Left cardiac atrium (tissue), 4 donors: ENCODE data around the gene ESPL1. TPM values are rescaled to one million over a fixed set of nuclear protein-coding genes. Genes with fewer than 3 reads are reported as not detected.

Source experiments
- ATAC-seq, 2 donors: fragments of 200-7000 bp; cut with Tn5 transposase; one replicate each; pipeline ENCODE4 v1.9.1; 2020; ENCODE audit warnings: mild to moderate bottlenecking in 2 of 2, moderate library complexity in 2 of 2
- DNase-seq: peaks from one replicate; pipeline ENCODE4 v3.0.0-alpha.2; 2020
- intact Hi-C, 2 donors: fragments of 100-400 bp; cut with DNase I; formaldehyde crosslinking; loops; one replicate each; pipeline versions ENCODE4 v1.14.1 to v1.15.1; 2022 to 2023
- total RNA-seq, 2 donors: library from RNA; stranded (reverse); fragmentation: NEBNext Ultra II Directional; extraction: Animal tissue kit (Norgen Biotek cat#: 25700); gene quantifications; one replicate each; pipeline ENCODE4 v1.2.1, GENCODE V29; 2021
- donor health status: DM: no; HTN: yes; CAD: no.
- donor health status: DM: no; HTN: yes; CAD: no; lungs with severe emphysema.
- donor health status: DM: yes; HTN: yes; CAD: no.
- donor health status: Dilated cardiomyopathy.

Gene ESPL1
- total RNA-seq, 2 donors from 2014 or later: 0.58 to 1.3 TPM

DNA sequence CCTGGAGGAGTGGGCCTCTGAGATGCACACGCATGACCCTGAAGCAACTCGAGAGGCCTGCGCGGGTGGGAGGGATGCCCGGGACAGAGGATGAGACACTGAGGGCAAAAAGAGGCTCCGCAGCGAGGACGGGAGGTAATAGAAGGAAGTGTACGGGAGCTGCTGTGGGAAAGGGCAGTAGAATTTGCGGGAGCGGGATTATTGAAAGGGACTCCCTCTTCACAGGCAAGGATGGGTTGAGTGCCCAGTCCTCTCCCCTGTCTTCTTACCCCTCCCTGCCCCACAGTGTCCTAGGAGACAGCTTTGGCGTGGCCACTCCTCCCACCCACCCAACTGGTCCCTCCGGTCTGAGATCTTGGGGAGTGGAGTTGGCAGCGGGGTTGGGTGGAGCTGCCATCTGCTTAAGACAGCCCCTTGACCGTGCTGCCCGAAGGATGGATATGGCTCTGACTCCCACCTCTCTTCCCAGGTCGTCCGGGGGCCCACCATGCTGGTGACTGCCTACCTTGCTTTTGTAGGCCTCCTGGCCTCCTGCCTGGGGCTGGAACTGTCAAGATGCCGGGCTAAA, 15.7 kb upstream of the ESPL1 start:
- DNase-seq (peak; percentile 47), ATAC-seq (peak in 1 of 2 donors; percentile 19)
- intact Hi-C loops: loop anchor here (5.0 kb wide), 1 partner anchor 40 kb away; no protein-coding TSS in a partner anchor

DNA sequence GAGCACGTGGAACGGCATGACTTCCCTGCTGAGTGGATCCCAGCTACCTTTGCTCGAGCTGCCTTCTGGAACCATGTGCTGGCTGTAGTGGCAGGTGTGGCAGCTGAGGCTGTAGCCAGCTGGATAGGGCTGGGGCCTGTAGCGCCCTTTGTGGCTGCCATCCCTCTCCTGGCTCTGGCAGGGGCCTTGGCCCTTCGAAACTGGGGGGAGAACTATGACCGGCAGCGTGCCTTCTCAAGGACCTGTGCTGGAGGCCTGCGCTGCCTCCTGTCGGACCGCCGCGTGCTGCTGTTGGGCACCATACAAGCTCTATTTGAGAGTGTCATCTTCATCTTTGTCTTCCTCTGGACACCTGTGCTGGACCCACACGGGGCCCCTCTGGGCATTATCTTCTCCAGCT, 14.8 kb upstream of the ESPL1 start:
- no peak for DNase-seq
- intact Hi-C loops: loop anchor here (5.0 kb wide), 1 partner anchor 41 kb away; no protein-coding TSS in a partner anchor

DNA sequence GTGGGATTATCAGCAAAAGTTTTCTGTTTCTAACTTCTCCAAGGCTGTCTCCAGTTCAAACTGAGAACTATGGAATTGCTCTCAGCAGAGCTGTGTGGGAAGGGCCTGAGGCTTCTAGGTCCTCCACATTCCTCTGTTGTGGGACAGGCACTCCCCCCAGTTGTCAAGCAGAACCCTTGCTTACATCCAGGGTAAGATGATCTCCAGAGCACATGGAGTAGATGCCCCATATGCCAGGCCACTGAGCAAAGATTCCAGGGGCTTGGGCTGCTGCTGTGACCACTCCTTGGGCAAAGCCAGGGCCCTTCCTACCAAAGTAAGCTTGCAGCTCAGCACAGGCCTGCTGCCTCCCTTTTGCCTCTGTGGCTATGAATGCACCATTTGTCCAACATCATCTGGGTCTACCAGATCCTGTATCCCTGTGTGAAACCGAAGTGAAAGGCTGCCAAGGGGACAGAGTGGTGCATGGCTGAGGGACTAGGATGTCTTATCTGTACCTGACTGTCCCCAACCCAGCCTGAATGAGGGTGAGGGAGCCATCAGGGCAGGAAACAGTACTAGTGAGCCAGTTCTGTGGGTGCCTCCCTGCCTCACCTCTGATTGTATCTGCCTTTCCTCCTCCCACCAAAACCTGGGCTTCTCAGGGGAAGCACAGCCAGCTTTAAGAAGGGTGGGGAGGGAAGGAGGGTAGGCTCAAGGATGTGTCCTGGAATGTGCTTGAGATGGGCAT, 13.1 kb upstream of the ESPL1 start:
- no peak for DNase-seq
- ATAC-seq: no peak
- intact Hi-C loops: loop anchor here (5.0 kb wide), 1 partner anchor 43 kb away; no protein-coding TSS in a partner anchor

More for the DNA sequence above, 14.8 kb upstream of the ESPL1 start:
- ATAC-seq: no peak

DNA sequence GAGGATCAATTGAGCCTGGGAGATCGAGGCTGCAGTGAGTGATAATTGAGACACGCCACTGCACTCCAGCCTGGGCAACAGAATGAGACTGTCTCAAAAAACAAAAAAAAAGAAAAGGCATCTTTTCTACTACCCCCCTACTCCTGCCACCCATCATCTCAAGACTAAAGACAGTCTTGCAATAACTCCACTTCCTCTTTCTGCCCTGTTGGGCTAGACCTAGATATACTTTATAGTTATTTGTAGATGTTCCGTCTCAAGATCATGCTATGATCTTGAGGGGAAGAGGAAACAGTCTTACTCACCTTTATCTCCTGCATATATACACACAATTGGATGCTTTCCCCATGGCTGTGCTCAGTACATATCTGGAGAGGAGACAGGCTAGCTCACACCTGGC, 12.1 kb upstream of the ESPL1 start:
- intact Hi-C loops: no loop called here

DNA sequence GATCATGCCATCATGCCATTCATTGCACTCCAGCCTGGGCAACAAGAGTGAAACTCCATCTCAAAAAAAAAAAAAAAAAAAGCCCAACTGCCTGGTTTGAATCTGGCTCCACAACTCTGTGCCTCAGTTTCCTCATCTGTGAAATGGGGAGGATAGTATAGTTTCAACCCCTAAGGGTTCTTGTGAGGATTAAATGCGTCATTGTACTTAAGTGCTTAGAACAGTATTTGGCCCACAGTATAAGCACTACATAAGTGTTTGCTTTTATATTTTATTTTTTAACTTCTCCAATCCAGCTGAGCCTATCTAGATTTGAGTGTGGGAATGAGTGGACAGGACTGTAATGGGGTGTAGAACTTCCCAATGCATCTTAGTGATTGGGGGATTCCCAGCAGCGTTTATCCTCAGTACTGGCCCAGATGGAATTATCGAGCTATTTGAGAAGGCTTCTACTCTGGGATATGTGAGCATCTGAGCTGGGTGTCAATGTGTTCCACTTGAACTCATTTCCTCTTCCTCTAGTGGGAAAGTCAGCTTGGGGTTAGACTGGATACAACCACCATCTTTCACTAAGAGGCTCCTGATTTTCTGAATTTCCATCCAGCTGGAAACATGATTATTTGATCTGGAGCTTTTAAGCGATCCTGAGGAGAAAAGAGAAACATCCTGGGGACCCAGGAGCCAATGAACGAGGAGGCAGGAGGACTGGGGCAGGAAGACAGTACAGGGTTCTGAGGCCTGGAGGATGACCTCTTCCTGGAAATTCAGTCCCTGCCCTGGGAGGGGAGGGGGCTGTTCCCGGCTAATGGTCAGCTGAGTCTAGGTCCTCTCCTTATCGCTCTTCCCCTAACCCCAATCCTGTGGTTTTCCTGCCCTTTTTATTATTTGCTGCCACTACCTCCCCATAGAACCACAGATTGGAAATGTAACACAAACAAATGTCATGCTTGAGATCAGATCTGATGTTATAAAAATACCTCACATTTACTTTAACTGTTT, 9.3 kb upstream of the ESPL1 start:
- DNase-seq (no peak), ATAC-seq (no peak)
- intact Hi-C loops: no loop called here

More for the DNA sequence above, 12.1 kb upstream of the ESPL1 start:
- DNase-seq (no peak), ATAC-seq (no peak)

DNA sequence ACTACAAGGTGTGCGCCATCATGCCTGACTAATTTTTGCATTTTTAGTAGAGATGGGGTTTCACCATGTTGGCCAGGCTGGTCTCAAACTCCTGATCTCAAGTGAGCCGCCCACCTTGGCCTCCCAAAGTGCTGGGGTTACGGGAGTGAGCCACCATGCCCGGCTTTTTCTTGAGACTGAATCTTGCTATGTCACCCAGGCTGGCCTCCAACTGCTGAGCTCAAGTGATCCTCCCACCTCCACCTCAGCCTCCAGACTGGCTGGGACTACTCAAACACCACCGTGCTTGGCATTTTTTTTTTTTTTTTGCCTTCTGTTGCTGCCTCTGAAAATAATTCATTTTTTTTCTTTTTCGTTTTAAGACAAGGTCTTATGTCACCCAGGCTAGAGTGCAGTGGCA, 8.2 kb upstream of the ESPL1 start:
- DNase-seq: no peak
- no peak for ATAC-seq
- intact Hi-C loops: no loop called here

DNA sequence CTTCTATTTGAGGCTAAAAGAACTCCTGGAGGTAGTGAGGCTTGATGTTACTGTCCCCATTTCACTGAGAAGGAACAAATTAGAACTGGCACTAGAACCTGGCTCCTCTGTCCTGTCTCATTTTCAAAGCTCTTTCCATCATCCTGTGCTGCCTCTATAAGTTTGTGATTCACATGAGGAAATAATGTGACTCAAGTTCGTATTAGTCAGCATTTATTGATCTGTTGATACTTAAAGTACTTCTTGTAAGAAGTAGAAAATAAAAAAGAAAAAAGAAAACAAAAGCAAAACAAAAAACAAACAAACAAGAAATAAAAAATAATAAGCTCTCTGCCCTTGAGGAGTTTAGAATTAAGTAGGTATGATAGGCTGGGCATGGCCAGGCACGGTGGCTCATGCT, 2.3 kb upstream of the ESPL1 start:
- intact Hi-C loops: loop anchor here in 1 of 2 donors (5.0 kb wide), 1 partner anchor 43 kb away; no protein-coding TSS in a partner anchor
- DNase-seq: no peak
- ATAC-seq: no peak

DNA sequence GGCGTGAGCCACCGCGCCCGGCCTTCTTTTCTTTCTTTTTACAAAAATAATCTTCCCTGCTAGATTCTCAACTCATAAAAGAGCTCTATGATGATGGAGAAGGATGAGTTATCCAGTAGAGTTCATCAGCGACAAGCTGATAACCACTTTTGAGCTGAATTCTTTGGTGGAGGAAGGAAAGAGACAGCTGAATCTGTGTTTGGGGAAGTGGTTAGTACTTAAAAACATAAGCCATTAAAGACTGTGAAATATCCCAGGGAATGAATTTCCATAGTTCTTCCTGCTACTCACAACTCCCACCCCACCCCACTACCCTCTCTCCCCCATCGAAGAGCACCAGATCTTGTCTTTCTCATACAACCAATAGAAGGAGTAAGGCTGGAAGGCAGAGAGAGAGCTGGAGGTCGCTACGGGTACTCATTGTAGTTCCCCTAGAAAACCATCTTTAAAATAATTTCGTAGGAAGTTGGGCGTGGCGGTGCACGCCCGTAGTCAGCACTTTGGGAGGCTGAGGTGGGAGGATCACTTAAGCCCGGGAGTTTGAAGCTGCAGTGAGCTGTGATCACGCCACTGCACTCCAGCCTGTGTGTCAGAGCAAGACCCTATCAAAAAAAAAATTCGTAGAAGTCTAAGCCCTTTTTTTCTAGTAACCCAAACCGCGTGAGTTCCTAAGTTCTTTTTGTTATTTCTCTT, 647 bp upstream of the ESPL1 start:
- ATAC-seq (peak; percentile 35 to 62), DNase-seq (no peak)
- intact Hi-C loops: loop anchor here in 1 of 2 donors (5.0 kb wide), 1 partner anchor 45 kb away; no protein-coding TSS in a partner anchor

DNA sequence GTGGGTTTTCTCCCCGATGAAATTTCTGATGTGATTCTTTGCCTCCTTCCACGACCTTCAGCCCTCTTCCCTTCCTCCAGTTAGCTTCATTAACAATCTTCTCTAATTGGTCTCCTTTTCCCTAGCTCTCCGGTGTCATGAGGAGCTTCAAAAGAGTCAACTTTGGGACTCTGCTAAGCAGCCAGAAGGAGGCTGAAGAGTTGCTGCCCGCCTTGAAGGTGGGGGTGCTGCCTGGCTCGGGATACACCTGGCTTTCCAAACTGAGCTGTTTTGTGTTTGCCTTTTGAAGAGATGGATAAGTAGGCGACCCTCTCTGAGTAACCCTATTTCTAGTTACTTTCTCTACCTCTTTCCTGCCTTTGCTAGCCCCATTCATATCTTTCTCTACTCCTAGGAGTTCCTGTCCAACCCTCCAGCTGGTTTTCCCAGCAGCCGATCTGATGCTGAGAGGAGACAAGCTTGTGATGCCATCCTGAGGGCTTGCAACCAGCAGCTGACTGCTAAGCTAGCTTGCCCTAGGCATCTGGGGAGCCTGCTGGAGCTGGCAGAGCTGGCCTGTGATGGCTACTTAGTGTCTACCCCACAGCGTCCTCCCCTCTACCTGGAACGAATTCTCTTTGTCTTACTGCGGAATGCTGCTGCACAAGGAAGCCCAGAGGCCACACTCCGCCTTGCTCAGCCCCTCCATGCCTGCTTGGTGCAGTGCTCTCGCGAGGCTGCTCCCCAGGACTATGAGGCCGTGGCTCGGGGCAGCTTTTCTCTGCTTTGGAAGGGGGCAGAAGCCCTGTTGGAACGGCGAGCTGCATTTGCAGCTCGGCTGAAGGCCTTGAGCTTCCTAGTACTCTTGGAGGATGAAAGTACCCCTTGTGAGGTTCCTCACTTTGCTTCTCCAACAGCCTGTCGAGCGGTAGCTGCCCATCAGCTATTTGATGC, 797 bp downstream of the ESPL1 start:
- no peak for ATAC-seq
- DNase-seq: no peak

DNA sequence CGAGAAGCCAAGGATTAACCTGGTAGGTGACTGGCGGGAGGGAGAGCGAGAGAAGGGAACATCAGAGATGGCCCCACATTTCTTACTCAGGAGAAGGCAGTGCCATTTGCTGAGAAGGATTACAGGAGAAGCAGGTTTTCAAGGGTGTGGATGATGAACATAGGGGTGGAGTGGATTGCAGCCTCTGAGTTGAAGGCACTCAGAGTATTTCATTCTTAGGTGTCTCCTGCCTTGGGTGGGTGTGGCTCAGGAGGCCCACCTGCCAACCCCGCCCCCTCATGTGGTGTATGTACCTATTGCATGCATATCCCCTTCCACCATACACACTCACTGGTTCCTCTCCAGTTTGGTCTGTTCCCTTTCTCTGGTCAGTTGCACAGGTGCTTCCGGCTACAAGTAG, 6.3 kb downstream of the ESPL1 start:
- DNase-seq (no peak), ATAC-seq (no peak)
- intact Hi-C loops: no loop called here

More for the DNA sequence above, 797 bp downstream of the ESPL1 start:
- intact Hi-C loops: loop anchor here in 1 of 2 donors (5.0 kb wide), 1 partner anchor 47 kb away; no protein-coding TSS in a partner anchor

DNA sequence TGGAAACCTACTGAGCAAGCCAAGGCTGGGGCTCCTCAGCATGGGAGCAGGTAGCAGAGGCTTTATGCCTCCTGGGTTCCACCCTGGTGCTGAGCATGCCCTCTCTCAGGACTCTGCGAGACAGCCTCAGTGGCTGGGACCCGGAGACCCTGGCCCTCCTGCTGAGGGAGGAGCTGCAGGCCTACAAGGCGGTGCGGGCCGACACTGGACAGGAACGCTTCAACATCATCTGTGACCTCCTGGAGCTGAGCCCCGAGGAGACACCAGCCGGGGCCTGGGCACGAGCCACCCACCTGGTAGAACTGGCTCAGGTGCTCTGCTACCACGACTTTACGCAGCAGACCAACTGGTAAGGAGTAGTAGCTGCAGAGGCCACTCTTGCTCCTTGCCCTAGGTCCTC, 8.4 kb downstream of the ESPL1 start:
- intact Hi-C loops: no loop called here
- ATAC-seq (no peak), DNase-seq (no peak)

DNA sequence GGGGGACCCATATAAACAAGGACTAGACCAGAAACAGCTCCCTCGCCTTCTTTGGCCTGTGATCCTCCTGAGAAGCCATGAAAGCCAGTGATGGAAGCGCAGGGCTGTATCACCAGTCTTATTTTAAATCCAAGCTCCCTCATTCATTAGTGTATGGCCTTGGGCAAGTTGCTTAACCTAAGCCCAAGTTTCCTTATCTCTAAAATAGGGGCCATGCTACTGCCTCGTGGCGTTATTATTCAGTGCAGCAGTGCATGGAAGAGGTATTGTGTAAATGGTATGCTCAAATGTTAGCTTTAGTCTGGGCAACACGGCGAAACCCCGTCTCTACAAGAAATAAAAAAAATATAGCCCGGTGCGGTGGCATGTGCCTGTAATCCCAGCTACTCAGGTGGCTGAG, 9.9 kb downstream of the ESPL1 start:
- no peak for ATAC-seq
- intact Hi-C loops: no loop called here

DNA sequence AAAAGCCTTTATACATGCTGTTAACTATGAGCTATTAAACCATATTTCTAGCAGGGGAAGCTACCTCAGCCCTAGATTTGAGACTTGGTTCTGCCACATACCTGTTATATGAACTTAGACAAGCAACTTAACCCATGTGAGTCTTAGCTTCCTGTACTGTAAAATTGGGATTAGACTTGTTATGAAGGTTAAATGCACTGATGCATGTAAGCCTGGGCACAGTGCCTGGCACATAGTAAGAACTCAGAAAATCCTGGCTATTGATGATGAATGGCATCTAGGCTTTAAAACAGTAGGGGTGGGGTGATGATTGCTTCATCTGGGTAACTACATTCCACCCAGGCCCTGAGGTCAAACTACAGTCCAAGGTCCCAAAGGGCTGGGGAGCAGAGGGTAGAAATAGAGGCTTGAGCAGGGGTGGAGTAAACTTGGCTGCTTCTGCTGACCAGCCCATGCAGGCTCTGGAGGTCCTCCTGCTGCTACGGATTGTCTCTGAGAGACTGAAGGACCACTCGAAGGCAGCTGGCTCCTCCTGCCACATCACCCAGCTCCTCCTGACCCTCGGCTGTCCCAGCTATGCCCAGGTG, 11.3 kb downstream of the ESPL1 start:
- DNase-seq: no peak
- ATAC-seq: no peak
- intact Hi-C loops: no loop called here

More for the DNA sequence above, 9.9 kb downstream of the ESPL1 start:
- DNase-seq: no peak

DNA sequence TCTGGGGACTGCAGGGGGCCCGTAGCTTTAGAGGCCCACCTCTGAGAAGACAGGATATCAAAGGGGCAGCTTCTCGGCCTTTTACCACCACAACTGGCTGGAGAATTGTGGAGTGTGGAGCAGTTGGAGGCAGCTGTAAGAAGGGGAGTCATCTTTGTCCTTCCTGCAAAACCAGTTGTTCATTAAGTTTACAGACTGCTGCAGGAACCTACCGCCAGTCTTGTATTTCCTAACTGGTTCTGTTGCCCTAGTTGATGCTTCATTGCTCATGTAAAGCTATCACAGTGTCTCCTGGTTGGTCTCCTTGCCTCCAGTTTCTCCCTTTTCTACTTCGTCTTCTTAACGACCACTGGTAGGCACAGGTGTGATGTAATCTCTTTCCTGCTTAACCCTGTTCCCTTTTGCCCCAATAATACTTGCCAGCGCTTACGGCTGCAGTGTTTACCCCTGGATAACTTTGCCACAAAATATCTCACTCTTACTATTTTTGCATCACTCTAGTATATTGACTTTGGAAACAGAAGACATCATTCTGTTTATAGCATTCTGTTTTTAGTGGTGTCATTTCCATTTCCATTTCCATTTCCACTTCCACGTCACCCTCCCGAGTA, 11.9 kb downstream of the ESPL1 start:
- no peak for ATAC-seq
- no peak for DNase-seq
- intact Hi-C loops: no loop called here

DNA sequence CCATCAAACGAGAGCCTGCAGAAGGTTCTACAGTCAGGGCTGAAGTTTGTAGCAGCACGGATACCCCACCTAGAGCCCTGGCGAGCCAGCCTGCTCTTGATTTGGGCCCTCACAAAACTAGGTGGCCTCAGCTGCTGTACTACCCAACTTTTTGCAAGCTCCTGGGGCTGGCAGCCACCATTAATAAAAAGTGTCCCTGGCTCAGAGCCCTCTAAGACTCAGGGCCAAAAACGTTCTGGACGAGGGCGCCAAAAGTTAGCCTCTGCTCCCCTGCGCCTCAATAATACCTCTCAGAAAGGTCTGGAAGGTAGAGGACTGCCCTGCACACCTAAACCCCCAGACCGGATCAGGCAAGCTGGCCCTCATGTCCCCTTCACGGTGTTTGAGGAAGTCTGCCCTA, 18.3 kb downstream of the ESPL1 start:
- intact Hi-C loops: loop anchor here in 1 of 2 donors (5.0 kb wide), 1 partner anchor 74 kb away; no protein-coding TSS in a partner anchor
- DNase-seq (no peak), ATAC-seq (peak in 1 of 2 donors; percentile 55)

DNA sequence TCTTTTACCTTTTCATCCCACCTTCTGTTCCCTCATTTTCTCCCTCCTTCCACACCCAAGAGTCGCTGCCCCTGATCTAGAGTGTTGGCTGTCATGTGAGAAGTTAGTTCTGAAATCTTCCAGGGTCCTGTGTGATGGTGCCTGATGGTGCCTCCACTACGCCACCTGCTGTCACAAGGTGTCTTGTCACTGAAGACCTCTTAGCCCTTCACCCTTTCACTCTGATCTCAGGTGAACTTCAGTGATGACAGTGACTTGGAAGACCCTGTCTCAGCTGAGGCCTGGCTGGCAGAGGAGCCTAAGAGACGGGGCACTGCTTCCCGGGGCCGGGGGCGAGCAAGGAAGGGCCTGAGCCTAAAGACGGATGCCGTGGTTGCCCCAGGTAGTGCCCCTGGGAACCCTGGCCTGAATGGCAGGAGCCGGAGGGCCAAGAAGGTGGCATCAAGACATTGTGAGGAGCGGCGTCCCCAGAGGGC, 19.7 kb downstream of the ESPL1 start:
- ATAC-seq (peak; percentile 82), DNase-seq (peak; percentile 82)
- intact Hi-C loops: loop anchor here (1.0 to 5.0 kb wide), 2 partner anchors 74 to 75 kb away; no protein-coding TSS in a partner anchor

DNA sequence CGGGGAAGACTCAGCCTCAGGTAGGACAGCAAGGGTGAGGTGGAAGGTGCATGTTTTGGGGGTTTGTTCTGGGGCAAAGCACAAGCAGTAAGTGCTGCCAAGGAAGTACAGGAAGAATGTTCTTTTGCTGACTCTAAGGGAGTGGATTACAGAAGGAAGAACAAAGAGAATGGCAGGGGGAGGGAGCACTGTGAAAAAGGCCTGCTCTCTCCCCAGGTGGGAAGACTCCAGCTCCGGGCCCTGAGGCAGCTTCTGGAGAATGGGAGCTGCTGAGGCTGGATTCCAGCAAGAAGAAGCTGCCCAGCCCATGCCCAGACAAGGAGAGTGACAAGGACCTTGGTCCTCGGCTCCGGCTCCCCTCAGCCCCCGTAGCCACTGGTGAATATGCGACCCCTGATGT, 20.2 kb downstream of the ESPL1 start:
- no peak for DNase-seq
- no peak for ATAC-seq
- intact Hi-C loops: loop anchor here in 1 of 2 donors (5.0 kb wide), 1 partner anchor 76 kb away; no protein-coding TSS in a partner anchor
